H9 (cell line): ENCODE data around the gene PALM2AKAP2. TPM values are rescaled to one million over a fixed set of nuclear protein-coding genes. Genes with fewer than 3 reads are reported as not detected.

Experiments
- DNase-seq: peaks from one replicate; pipeline ENCODE4 v3.0.0-alpha.2; 2017
- H2AFZ ChIP-seq: one replicate; pipeline ENCODE4 v1.6.1; 2013; ENCODE audit warnings: mild to moderate bottlenecking, low read length, control low read depth, moderate library complexity
- H2AK5ac ChIP-seq: 2 replicates; pipeline ENCODE4 v1.6.1; 2013; ENCODE audit warnings: low read length, control low read depth, mixed read lengths; ENCODE audit not compliant: insufficient read length
- H2BK120ac ChIP-seq: one replicate; pipeline ENCODE4 v1.6.1; 2013; ENCODE audit warnings: low read depth, mild to moderate bottlenecking, low read length, control low read depth, inconsistent platforms; ENCODE audit not compliant: poor library complexity, severe bottlenecking
- H2BK12ac ChIP-seq: 2 replicates; pipeline ENCODE4 v1.6.1; 2013; ENCODE audit warnings: low read length, control low read depth, mixed read lengths, low read depth; ENCODE audit not compliant: insufficient read length
- H2BK15ac ChIP-seq: 2 replicates; pipeline ENCODE4 v1.6.1; 2013; ENCODE audit warnings: low read depth, low read length, control low read depth
- H2BK20ac ChIP-seq: one replicate; pipeline ENCODE4 v1.6.1; 2013; ENCODE audit warnings: low read depth, mild to moderate bottlenecking, low read length, control low read depth, inconsistent platforms; ENCODE audit not compliant: poor library complexity, severe bottlenecking
- H2BK5ac ChIP-seq: 2 replicates; pipeline ENCODE4 v1.6.1; 2013; ENCODE audit warnings: low read length, control low read depth, mixed read lengths; ENCODE audit not compliant: insufficient read length
- H3K14ac ChIP-seq: 2 replicates; pipeline ENCODE4 v1.6.1; 2013; ENCODE audit warnings: low read length, control low read depth; ENCODE audit not compliant: insufficient read depth
- H3K18ac ChIP-seq: 2 replicates; pipeline ENCODE4 v1.6.1; 2013; ENCODE audit warnings: low read depth, mild to moderate bottlenecking, mixed read lengths, low read length, control low read depth; ENCODE audit not compliant: insufficient read length
- H3K23ac ChIP-seq: 2 replicates; pipeline ENCODE4 v1.6.1; 2013; ENCODE audit warnings: low read length, control low read depth, mixed read lengths, low read depth; ENCODE audit not compliant: insufficient read length
- H3K23me2 ChIP-seq: 2 replicates; pipeline ENCODE4 v1.6.1; 2013; ENCODE audit warnings: low read depth, mild to moderate bottlenecking, mixed read lengths, low read length, control low read depth; ENCODE audit not compliant: insufficient read length, poor library complexity, severe bottlenecking
- H3K27ac ChIP-seq: 2 replicates; pipeline ENCODE4 v1.5.1; 2013; ENCODE audit warnings: low read length, control low read depth, mixed read lengths, low read depth; ENCODE audit not compliant: insufficient read length
- H3K27me3 ChIP-seq: 2 replicates; pipeline ENCODE4 v1.6.1; 2013; ENCODE audit warnings: low read length, control low read depth, inconsistent platforms; ENCODE audit not compliant: insufficient read depth
- H3K4ac ChIP-seq: 2 replicates; pipeline ENCODE4 v1.6.1; 2013; ENCODE audit warnings: low read depth, mild to moderate bottlenecking, control low read depth, inconsistent platforms, low read length, moderate library complexity
- H3K4me1 ChIP-seq: 2 replicates; pipeline ENCODE4 v1.6.1; 2013; ENCODE audit warnings: low read length, control low read depth, inconsistent platforms; ENCODE audit not compliant: insufficient read depth
- H3K4me2 ChIP-seq: 2 replicates; pipeline ENCODE4 v1.6.1; 2013; ENCODE audit warnings: low read length, control low read depth, mixed read lengths; ENCODE audit not compliant: insufficient read length, insufficient read depth
- H3K56ac ChIP-seq: 2 replicates; pipeline ENCODE4 v1.6.1; 2013; ENCODE audit warnings: low read depth, mild to moderate bottlenecking, mixed read lengths, low read length, control low read depth; ENCODE audit not compliant: insufficient read length
- H3K79me1 ChIP-seq: 2 replicates; pipeline ENCODE4 v1.6.1; 2013; ENCODE audit warnings: low read depth, mild to moderate bottlenecking, moderate library complexity, low read length, control low read depth, inconsistent platforms; ENCODE audit not compliant: insufficient read depth, poor library complexity, severe bottlenecking
- H3K79me2 ChIP-seq: 2 replicates; pipeline ENCODE4 v1.6.1; 2013; ENCODE audit warnings: low read length, control low read depth, inconsistent platforms; ENCODE audit not compliant: insufficient read depth
- H3K9ac ChIP-seq: 2 replicates; pipeline ENCODE4 v1.6.1; 2013; ENCODE audit warnings: low read length, control low read depth, mixed read lengths; ENCODE audit not compliant: insufficient read length; ENCODE audit errors: extremely low read depth
- H3K9me3 ChIP-seq: one replicate; pipeline ENCODE4 v1.6.1; 2013; ENCODE audit warnings: low read depth, low read length, inconsistent platforms; ENCODE audit not compliant: control insufficient read depth
- H3T11ph ChIP-seq: one replicate; pipeline ENCODE4 v1.6.1; 2013; ENCODE audit warnings: mild to moderate bottlenecking, low read length, control low read depth, inconsistent platforms
- H4K20me1 ChIP-seq: one replicate; pipeline ENCODE4 v1.6.1; 2013; ENCODE audit not compliant: control insufficient read depth, insufficient read length, insufficient read depth
- H4K5ac ChIP-seq: 2 replicates; pipeline ENCODE4 v1.6.1; 2013; ENCODE audit warnings: low read depth, mild to moderate bottlenecking, mixed read lengths, low read length, control low read depth; ENCODE audit not compliant: insufficient read length
- H4K8ac ChIP-seq: replicated peaks from 2 replicates; pipeline ENCODE4 v1.6.1; 2013; ENCODE audit warnings: low read length, control low read depth, mixed read lengths, low read depth; ENCODE audit not compliant: insufficient read length
- H4K91ac ChIP-seq: 2 replicates; pipeline ENCODE4 v1.6.1; 2013; ENCODE audit warnings: low read depth, mild to moderate bottlenecking, moderate library complexity, mixed read lengths, low read length, control low read depth; ENCODE audit not compliant: insufficient read length
- H3K27ac Mint-ChIP-seq, 3 experiments: 2 replicates in 2 of 3; 3 replicates in 1 of 3; pipeline ENCODE4 v1.8.0; 2020 to 2021; ENCODE audit warnings: mixed read lengths in 3 of 3, mild to moderate bottlenecking in 1 of 3, moderate library complexity in 1 of 3
- H3K27me3 Mint-ChIP-seq: 2 replicates; pipeline ENCODE4 v1.8.0; 2021; ENCODE audit warnings: low read depth, mild to moderate bottlenecking, moderate library complexity, mixed read lengths
- H3K36me3 Mint-ChIP-seq, 3 experiments: 2 replicates in 2 of 3; 3 replicates in 1 of 3; pipeline ENCODE4 v1.8.0; 2020 to 2021; ENCODE audit warnings: low read depth in 3 of 3, mixed read lengths in 3 of 3; ENCODE audit not compliant: insufficient read depth in 1 of 3
- H3K4me1 Mint-ChIP-seq, 2 experiments: 2 replicates each; pipeline ENCODE4 v1.8.0; 2020; ENCODE audit warnings: mixed read lengths in 2 of 2
- H3K4me3 Mint-ChIP-seq, 2 experiments: 2 replicates in 1 of 2; 3 replicates in 1 of 2; pipeline ENCODE4 v1.8.0; 2020 to 2021; ENCODE audit warnings: mild to moderate bottlenecking in 2 of 2, mixed read lengths in 2 of 2, moderate library complexity in 1 of 2
- H3K9me3 Mint-ChIP-seq, 2 experiments: 2 replicates in 1 of 2; 3 replicates in 1 of 2; pipeline ENCODE4 v1.8.0; 2020; ENCODE audit warnings: mild to moderate bottlenecking in 2 of 2, mixed read lengths in 2 of 2, moderate library complexity in 1 of 2
- CTCF ChIP-seq: fragments of 200-600 bp; sonication (generic); conservative IDR thresholded peaks from 3 replicates; pipeline ENCODE4 v1.8.0; 2021; ENCODE audit warnings: antibody characterized with exemption, mild to moderate bottlenecking
- WGBS: extraction: QIAGEN DNeasy Blood & Tissue Kit; methylation state at CpG from one replicate; pipeline ENCODE4 v1.1.7; 2013; ENCODE audit warnings: missing lambda C conversion rate, low lambda C conversion rate, mixed read lengths; ENCODE audit not compliant: insufficient read length; ENCODE audit errors: extremely low coverage; 5-methylcytosine and 5-hydroxymethylcytosine counted together
- total RNA-seq: library from RNA; stranded (reverse); gene quantifications from 2 replicates; pipeline ENCODE4 v1.2.1, GENCODE V29; 2021

The PALM2AKAP2 gene
- total RNA-seq, 1 experiment from 2014 or later, result 3.6 TPM

- H3K23ac ChIP-seq, result no peak overlapping the region
- H2AK5ac ChIP-seq, result no peak overlapping the region
- no peak overlapping the region for H4K5ac ChIP-seq
- Mint-ChIP-seq H3K27me3 (peaks cover 4% of the 10 kb centered on the region), H3K36me3 (no peaks in the 10 kb centered on the region), H3K9me3 (no peaks in the 10 kb centered on the region), H3K4me3 (no peak overlapping the region; a peak in 1 of 5 replicates), H3K27ac (no peak overlapping the region; a peak in 1 of 7 replicates), H3K4me1 (peaks cover 12 to 14% of the 10 kb centered on the region in 2 experiments)
- H3K27me3 ChIP-seq, result no peaks in the 10 kb centered on the region
- H3K9ac ChIP-seq, result no peak overlapping the region
- no peak overlapping the region for H2BK120ac ChIP-seq
- H3K27ac ChIP-seq, result no peak overlapping the region
- H3K18ac ChIP-seq, result no peak overlapping the region
- no peak for TF ChIP-seq CTCF
- H3K4me2 ChIP-seq, result no peak overlapping the region
- no peak overlapping the region for H4K8ac ChIP-seq
- H2BK20ac ChIP-seq, result no peak overlapping the region
- H4K91ac ChIP-seq, result no peak overlapping the region
- no peaks in the 10 kb centered on the region for H3K79me1 ChIP-seq
- no peak overlapping the region for H3K14ac ChIP-seq
- WGBS, result no CpG with 5 or more reads among the region's 2 CpGs
- H2AFZ ChIP-seq, result no peak overlapping the region
- H4K20me1 ChIP-seq, result no peaks in the 10 kb centered on the region
- H3K56ac ChIP-seq, result no peak overlapping the region
- no peak overlapping the region for H2BK15ac ChIP-seq
- no peak overlapping the region for H2BK12ac ChIP-seq
- H3K79me2 ChIP-seq, result no peaks in the 10 kb centered on the region
- no peaks in the 10 kb centered on the region for H3K9me3 ChIP-seq
- H3T11ph ChIP-seq, result no peak overlapping the region
- peaks cover 3% of the 10 kb centered on the region; the same call in 1 of the 2 replicates for H3K4me1 ChIP-seq
- no peaks in the 10 kb centered on the region for H3K23me2 ChIP-seq
- no peak overlapping the region for H3K4ac ChIP-seq
- no peak for DNase-seq
- no peak overlapping the region for H2BK5ac ChIP-seq
These were observed 25.0 kb upstream of the PALM2AKAP2 start for GRCh38 chr9:109755040-109755439.
